ENCODE data around the gene PDE6A.

DNA sequence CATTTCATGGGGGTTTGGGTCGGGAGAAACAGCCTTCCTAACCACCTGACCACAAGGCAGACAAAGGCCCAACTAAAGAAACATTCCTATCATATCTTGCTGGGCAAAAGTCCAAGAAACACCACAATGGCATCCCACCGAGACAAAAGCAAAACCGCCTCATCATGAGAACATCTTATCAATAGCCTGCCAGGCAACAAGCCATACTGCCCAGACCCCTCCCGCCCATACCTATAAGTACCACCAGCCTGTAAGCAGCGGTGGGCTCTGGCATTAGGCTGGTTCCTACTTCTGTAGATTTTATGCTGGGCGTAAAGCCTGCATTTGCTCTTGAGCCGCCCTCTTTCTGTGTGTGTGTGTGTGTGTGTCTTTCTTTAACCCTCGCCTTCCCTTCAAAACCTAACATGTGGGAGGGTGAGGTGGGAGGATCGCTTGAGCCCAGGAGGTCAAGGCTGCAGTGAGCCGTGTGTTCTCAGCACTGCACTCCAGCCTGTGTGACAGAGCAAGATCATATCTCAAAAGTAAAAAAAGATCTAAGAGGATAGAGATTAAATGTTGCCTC lies 56.9 kb downstream of the PDE6A start:
- no peak for TF ChIP-seq POLR2A (IDR thresholded peaks at IDR 0.05)
- TF ChIP-seq, protein P1, sequence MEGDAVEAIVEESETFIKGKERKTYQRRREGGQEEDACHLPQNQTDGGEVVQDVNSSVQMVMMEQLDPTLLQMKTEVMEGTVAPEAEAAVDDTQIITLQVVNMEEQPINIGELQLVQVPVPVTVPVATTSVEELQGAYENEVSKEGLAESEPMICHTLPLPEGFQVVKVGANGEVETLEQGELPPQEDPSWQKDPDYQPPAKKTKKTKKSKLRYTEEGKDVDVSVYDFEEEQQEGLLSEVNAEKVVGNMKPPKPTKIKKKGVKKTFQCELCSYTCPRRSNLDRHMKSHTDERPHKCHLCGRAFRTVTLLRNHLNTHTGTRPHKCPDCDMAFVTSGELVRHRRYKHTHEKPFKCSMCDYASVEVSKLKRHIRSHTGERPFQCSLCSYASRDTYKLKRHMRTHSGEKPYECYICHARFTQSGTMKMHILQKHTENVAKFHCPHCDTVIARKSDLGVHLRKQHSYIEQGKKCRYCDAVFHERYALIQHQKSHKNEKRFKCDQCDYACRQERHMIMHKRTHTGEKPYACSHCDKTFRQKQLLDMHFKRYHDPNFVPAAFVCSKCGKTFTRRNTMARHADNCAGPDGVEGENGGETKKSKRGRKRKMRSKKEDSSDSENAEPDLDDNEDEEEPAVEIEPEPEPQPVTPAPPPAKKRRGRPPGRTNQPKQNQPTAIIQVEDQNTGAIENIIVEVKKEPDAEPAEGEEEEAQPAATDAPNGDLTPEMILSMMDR (IDR thresholded peaks at IDR 0.05) = no peak
